ENCODE results near the gene LY6G6F.

Gene LY6G6F

DNA sequence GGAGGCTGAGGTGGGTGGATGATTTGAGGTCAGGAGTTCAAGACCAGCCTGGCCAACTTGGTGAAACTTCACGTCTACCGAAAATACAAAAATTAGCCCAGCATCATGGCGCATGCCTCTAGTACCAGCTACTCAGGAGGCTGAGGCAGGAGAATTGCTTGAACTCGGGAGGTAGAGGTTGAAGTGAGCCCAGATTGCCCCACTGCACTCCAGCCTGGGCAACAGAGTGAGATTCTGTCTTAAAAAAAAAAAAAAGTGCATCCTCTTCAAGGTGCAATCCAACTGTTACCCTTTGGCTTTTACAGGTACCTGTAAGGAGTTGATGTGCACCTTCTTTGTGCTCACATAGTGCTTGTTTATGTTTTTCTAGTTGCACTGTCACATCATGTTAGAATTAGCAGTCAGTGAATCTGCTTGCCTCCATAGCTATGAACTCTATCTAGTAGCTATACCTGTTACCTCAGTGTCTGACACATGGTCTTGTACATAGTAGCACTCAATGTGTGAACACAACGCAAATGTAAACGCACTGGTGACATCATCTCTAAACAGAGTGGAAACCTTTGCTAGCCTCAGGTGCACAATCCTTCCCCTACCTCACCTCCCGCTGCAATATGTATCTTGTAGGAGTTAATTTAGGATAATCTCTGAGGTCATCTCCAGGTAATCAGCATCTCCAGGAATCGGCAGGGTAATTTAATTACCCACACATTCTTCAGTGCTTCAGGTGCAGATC lies 42.8 kb downstream of the LY6G6F start:
- H3K4me3 ChIP-seq (ENCODE audit: extremely low read depth, insufficient read depth, low read length, poor library complexity, severe bottlenecking), result no peak overlapping the region
- H3K36me3 ChIP-seq (ENCODE audit: control insufficient read depth, insufficient read depth, low read length), result peaks cover 12% of the 10 kb centered on the region
- peaks cover 12% of the 10 kb centered on the region for H3K4me1 ChIP-seq (ENCODE audit: control insufficient read depth, insufficient read depth, low read length, poor library complexity, severe bottlenecking)
- 95 to 97% methylated on average over 4 to 5 of the region's 8 CpGs for WGBS, 2 experiments (ENCODE audit: insufficient coverage in 2 of 2)
- H3K9me3 ChIP-seq (ENCODE audit: control insufficient read depth, low read length), result no peaks in the 10 kb centered on the region
- H3K27ac ChIP-seq (ENCODE audit: low read depth, low read length, severe bottlenecking), result no peak overlapping the region

DNA sequence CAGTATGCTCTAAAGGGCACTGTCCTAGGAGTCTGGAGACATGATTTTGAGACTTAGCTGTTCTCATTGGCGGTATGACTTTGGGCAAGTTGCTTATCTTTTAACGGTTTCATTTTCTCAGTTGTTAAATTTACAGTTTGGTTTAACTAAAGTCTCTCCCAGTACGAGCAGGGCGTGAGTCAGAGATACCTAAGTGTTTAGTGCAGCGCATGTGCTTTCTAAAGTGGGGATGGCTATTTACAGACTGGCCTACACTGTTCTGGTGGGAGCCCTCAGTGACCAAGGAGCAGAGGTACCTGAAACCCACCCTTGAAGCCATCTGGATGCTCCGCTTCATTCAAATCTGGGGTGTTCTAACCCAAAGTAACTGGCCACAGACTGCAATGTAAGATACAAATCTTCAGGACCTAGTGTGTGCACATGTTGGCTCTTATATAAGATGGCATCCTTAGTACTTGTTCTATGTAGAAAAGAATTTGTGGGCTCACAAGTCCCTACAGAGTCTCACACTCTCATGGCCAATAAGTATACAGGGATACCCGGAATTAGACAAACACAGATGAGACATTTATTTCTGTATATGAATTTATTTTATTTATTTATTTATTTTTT lies 43.9 kb downstream of the LY6G6F start:
- H3K4me3 ChIP-seq (ENCODE audit: extremely low read depth, insufficient read depth, low read length, poor library complexity, severe bottlenecking), result no peak overlapping the region
- WGBS, 2 experiments (ENCODE audit: insufficient coverage in 2 of 2), result 94 to 96% methylated on average over 5 to 6 of the region's 7 CpGs
- H3K27ac ChIP-seq (ENCODE audit: low read depth, low read length, severe bottlenecking), result no peak overlapping the region
- peaks cover 12% of the 10 kb centered on the region for H3K4me1 ChIP-seq (ENCODE audit: control insufficient read depth, insufficient read depth, low read length, poor library complexity, severe bottlenecking)
- peaks cover 9% of the 10 kb centered on the region for H3K36me3 ChIP-seq (ENCODE audit: control insufficient read depth, insufficient read depth, low read length)
- no peaks in the 10 kb centered on the region for H3K9me3 ChIP-seq (ENCODE audit: control insufficient read depth, low read length)

DNA sequence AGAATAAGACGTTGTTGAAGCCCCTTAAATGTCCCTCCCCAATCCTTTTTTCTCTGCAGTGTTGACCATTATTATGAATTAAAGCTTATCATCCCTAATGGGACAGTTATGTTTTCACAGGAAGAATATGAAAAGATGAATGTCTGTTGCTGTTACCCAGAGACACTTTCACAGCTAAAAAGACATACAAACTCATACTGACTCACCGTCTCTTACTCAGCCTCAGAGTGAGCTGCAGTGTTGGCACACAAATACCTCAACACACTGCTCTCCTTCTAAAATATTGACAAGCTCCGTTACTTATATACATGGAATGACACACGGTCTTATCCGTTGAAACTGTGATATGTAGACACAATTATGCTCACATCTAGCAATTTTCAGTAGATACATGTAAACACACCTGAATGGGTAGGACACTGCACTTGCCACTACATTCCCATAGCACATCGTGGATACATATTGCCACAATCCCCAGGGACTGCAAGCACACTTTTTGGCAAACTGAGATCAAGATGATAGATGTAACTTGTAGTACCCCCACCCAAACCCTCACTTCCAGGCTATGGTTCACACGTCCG lies 46.2 kb downstream of the LY6G6F start:
- peaks cover 4% of the 10 kb centered on the region for H3K4me1 ChIP-seq (ENCODE audit: control insufficient read depth, insufficient read depth, low read length, poor library complexity, severe bottlenecking)
- no peaks in the 10 kb centered on the region for H3K9me3 ChIP-seq (ENCODE audit: control insufficient read depth, low read length)
- 87 to 93% methylated on average over 4 to 8 of the region's 8 CpGs for WGBS, 2 experiments (ENCODE audit: insufficient coverage in 2 of 2)
- peaks cover under 1% of the 10 kb centered on the region for H3K36me3 ChIP-seq (ENCODE audit: control insufficient read depth, insufficient read depth, low read length)
- no peak overlapping the region for H3K27ac ChIP-seq (ENCODE audit: low read depth, low read length, severe bottlenecking)
- no peak overlapping the region for H3K4me3 ChIP-seq (ENCODE audit: extremely low read depth, insufficient read depth, low read length, poor library complexity, severe bottlenecking)

GRCh38 chr6:31758281-31758680 lies 51.6 kb downstream of the LY6G6F start:
- WGBS, 2 experiments (ENCODE audit: insufficient coverage in 2 of 2), result 100% methylated on average over 1 of the region's 2 CpGs

More at GRCh38 chr6:31758281-31758680, 51.6 kb downstream of the LY6G6F start:
- Histone ChIP-seq H3K27ac (ENCODE audit: low read depth, low read length, severe bottlenecking) (no peak overlapping the region), H3K9me3 (ENCODE audit: control insufficient read depth, low read length) (no peaks in the 10 kb centered on the region), H3K36me3 (ENCODE audit: control insufficient read depth, insufficient read depth, low read length) (peaks cover 30% of the 10 kb centered on the region), H3K4me3 (ENCODE audit: extremely low read depth, insufficient read depth, low read length, poor library complexity, severe bottlenecking) (no peak overlapping the region), H3K4me1 (ENCODE audit: control insufficient read depth, insufficient read depth, low read length, poor library complexity, severe bottlenecking) (peaks cover 8% of the 10 kb centered on the region)

Data from mesodermal cell (in vitro differentiated cells).